ENCODE measurements around the gene ST3GAL2. TPM values are rescaled to one million over a fixed set of nuclear protein-coding genes. Genes with fewer than 3 reads are reported as not detected.

The ST3GAL2 gene
- total and polyA plus RNA-seq, 2 donors from 2014 or later, result 10.6 to 28.6 TPM

DNA sequence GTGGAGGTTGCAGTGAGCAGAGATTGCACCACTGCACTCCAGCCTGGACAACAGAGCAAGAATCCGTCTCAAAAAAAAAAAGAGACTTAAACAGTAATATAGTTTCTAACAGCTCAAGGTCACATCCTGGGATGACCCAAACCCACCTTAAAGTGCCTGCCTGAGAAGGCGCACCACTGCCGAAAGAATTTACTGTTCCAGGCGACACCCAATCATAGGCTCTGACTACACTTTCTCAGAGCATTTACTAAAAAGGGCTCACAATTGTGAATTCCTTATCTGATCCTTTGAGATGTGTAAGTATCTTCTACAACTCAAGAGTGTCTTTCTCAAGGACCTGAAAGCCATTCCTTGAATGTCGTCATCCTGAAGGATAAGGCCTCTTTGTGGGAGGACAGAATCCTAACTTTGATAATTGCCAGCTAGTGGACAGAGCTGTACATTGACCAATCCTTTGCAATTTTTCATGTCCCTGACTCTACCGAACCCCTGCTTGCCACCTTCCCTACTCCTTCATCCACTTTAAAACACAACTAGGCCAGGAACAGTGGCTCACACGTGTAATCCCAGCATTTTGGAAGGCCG is 2.6 kb upstream of the ST3GAL2 start:
- DNase-seq (no peak), FAIRE-seq (no peak)
- TF ChIP-seq, protein P1, sequence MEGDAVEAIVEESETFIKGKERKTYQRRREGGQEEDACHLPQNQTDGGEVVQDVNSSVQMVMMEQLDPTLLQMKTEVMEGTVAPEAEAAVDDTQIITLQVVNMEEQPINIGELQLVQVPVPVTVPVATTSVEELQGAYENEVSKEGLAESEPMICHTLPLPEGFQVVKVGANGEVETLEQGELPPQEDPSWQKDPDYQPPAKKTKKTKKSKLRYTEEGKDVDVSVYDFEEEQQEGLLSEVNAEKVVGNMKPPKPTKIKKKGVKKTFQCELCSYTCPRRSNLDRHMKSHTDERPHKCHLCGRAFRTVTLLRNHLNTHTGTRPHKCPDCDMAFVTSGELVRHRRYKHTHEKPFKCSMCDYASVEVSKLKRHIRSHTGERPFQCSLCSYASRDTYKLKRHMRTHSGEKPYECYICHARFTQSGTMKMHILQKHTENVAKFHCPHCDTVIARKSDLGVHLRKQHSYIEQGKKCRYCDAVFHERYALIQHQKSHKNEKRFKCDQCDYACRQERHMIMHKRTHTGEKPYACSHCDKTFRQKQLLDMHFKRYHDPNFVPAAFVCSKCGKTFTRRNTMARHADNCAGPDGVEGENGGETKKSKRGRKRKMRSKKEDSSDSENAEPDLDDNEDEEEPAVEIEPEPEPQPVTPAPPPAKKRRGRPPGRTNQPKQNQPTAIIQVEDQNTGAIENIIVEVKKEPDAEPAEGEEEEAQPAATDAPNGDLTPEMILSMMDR (IDR thresholded peaks at IDR 0.05; ENCODE audit: borderline replicate concordance, extremely low read depth, insufficient read depth), result no peak
- no peaks in the 10 kb centered on the region for H3K27me3 ChIP-seq (ENCODE audit: control insufficient read depth, insufficient read depth, low read length)
- peaks cover 0 to 12% (median 4%) of the 10 kb centered on the region in 3 donors for H3K4me1 ChIP-seq (ENCODE audit: control insufficient read depth in 2 of 3, insufficient read depth in 2 of 3, low read depth in 1 of 3, low read length in 3 of 3)
- intact Hi-C loops (cut with DNase I), result no loop called here
- no peaks in the 10 kb centered on the region for H3K9me3 ChIP-seq (ENCODE audit: control insufficient read depth in 2 of 3, insufficient read depth in 1 of 3, low read length in 3 of 3)
- no peaks in the 10 kb centered on the region for H3K36me3 ChIP-seq (ENCODE audit: control insufficient read depth in 2 of 3, insufficient read depth in 3 of 3, low read length in 3 of 3)
- no peak overlapping the region for H3K9ac ChIP-seq (ENCODE audit: low read length in 3 of 3)
- no peak overlapping the region for H3K4me3 ChIP-seq (ENCODE audit: low read length in 3 of 3)
- H3K27ac ChIP-seq (ENCODE audit: low read depth in 2 of 2, low read length in 2 of 2), result no peak overlapping the region

DNA sequence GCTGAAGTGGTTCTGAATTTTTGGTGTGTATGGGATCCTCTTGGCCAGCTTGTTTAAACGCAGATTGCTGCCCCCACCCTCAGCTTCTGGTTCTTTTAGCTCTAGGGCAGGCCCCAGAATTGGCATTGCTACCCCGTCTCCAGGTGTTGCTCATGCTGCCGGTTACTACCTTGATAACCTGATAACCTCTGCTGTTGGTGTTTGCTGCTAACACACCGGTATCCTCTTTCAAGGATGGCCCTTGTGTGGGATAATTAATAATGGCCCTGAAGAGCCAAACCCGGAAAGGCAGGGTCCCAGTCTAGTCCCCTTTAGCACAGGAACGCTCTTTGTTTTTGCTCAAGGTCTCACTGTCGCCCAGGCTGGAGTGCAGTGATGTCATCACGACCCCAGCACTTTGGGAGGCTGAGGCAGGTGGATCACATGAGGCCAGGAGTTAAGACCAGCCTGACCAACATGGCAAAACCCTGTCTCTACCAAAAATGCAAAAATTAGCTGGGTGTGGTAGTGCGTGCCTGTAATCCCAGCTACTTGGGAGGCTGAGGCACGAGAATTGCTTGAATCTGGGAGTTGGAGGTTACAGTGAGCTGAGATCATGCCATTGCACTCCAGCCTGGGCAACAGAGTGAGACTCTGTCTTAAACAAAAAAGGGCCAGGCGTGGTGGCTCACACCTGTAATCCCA is 1.3 kb upstream of the ST3GAL2 start:
- intact Hi-C loops (cut with DNase I), result no loop called here
- Histone ChIP-seq H3K9me3 (ENCODE audit: control insufficient read depth in 2 of 3, insufficient read depth in 1 of 3, low read length in 3 of 3) (no peaks in the 10 kb centered on the region), H3K9ac (ENCODE audit: low read length in 3 of 3) (peak overlapping the region in 1 of 3 donors; percentile 65)

DNA sequence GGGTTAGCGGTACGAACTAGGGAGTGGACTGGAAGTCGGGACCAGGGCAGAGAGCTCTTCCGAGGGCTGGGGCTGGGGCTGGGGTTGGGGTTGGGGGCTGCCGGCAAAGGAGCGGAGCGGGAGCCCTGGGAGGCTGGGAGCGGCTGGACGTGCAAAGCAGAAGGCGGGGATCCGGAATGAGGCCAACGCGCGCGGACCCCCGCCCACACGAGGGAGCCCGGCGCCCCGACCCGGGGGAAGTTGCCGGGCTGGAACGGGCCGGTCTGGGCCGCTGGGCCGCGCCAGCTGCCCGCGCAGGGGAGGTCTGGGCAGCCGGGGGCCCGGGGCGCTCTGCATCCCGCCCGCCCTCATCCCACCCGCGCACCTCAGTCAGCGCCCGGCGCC is 323 bp downstream of the ST3GAL2 start:
- peak overlapping the region in 1 of 2 donors; percentile 9 for H3K27ac ChIP-seq (ENCODE audit: low read depth in 2 of 2, low read length in 2 of 2)
- H3K9ac ChIP-seq (ENCODE audit: low read length in 3 of 3), result peak overlapping the region; percentile 37 to 63 (median 61)
- DNase-seq (peak; percentile 34 to 85 (median 70)), FAIRE-seq (no peak)
- H3K4me3 ChIP-seq (ENCODE audit: low read length in 3 of 3), result peak overlapping the region; percentile 56 to 76 (median 74)
- TF ChIP-seq, protein P1 (IDR thresholded peaks at IDR 0.05; ENCODE audit: borderline replicate concordance, extremely low read depth, insufficient read depth), result no peak
- H3K9me3 ChIP-seq (ENCODE audit: control insufficient read depth in 2 of 3, insufficient read depth in 1 of 3, low read length in 3 of 3), result no peaks in the 10 kb centered on the region
- intact Hi-C loops (cut with DNase I), result no loop called here
- H3K27me3 ChIP-seq (ENCODE audit: control insufficient read depth, insufficient read depth, low read length), result no peaks in the 10 kb centered on the region
- H3K4me1 ChIP-seq (ENCODE audit: control insufficient read depth in 2 of 3, insufficient read depth in 2 of 3, low read depth in 1 of 3, low read length in 3 of 3), result peaks cover 0 to 20% (median 7%) of the 10 kb centered on the region in 3 donors
- H3K36me3 ChIP-seq (ENCODE audit: control insufficient read depth in 2 of 3, insufficient read depth in 3 of 3, low read length in 3 of 3), result peaks cover 0 to 5% (median 2%) of the 10 kb centered on the region in 3 donors

More for the DNA sequence above, 1.3 kb upstream of the ST3GAL2 start:
- Histone ChIP-seq H3K4me1 (ENCODE audit: control insufficient read depth in 2 of 3, insufficient read depth in 2 of 3, low read depth in 1 of 3, low read length in 3 of 3) (peaks cover 0 to 12% (median 4%) of the 10 kb centered on the region in 3 donors), H3K27me3 (ENCODE audit: control insufficient read depth, insufficient read depth, low read length) (no peaks in the 10 kb centered on the region), H3K27ac (ENCODE audit: low read depth in 2 of 2, low read length in 2 of 2) (no peak overlapping the region), H3K4me3 (ENCODE audit: low read length in 3 of 3) (peak overlapping the region in 1 of 3 donors; percentile 79), H3K36me3 (ENCODE audit: control insufficient read depth in 2 of 3, insufficient read depth in 3 of 3, low read length in 3 of 3) (no peaks in the 10 kb centered on the region)
- no peak for FAIRE-seq
- DNase-seq, result peak in 1 of 5 donors; percentile 60
- TF ChIP-seq, protein P1 (IDR thresholded peaks at IDR 0.05; ENCODE audit: borderline replicate concordance, extremely low read depth, insufficient read depth), result no peak
